Measurements from ENCODE around the gene ZNF263. TPM values are rescaled to one million over a fixed set of nuclear protein-coding genes. Genes with fewer than 3 reads are reported as not detected.
A peak's percentile ranks its signal among the peaks of the same experiment; 100 is the strongest.

ZNF263 gene
- total and polyA plus RNA-seq, 12 donors: 18.5 to 84.0 (median 31.6) TPM

DNA sequence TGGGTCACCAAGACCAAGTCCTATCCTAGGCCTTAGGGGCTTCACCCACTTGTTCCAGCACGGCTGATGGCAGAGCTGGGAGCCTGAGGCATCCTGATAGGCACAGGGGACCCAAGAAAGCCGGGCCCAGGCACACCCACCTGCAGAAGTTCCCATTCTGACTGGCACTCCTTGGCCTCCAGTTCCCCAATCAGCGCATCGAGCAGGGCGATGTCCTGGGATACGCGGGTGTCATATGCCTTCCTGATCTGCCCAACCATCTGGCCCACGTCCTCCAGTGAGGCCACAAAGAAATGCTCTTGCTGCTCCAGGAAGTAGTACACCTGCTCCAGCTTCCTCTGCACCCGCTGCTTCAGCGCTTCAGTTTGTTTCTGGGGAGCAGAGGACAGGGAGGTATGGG lies 36.4 kb upstream of the ZNF263 start:
- intact Hi-C loops (cut with DNase I): no loop called here
- no peaks in the 10 kb centered on the region for H3K9me3 ChIP-seq (replicated peaks in 1 of 3)
- peak in 1 of 7 donors; percentile 3 for DNase-seq
- TF ChIP-seq POLR2A (IDR thresholded peaks at IDR 0.05) (no peak), CTCF (IDR thresholded peaks at IDR 0.05) (no peak)
- no peak overlapping the region for H3K4me3 ChIP-seq
- peaks cover 4% of the 10 kb centered on the region for H3K27me3 ChIP-seq
- no peaks in the 10 kb centered on the region for H3K4me1 ChIP-seq (replicated peaks in 1 of 2)
- WGBS, 4 donors: 70 to 87% (median 84%) methylated on average over 3 to 10 of the region's 10 CpGs
- H3K36me3 ChIP-seq (replicated peaks in 1 of 2): no peaks in the 10 kb centered on the region
- no peak overlapping the region for H3K27ac ChIP-seq

- Histone ChIP-seq H3K36me3 (replicated peaks in 1 of 2) (no peaks in the 10 kb centered on the region), H3K4me1 (replicated peaks in 1 of 2) (no peaks in the 10 kb centered on the region), H3K9me3 (replicated peaks in 1 of 3) (no peaks in the 10 kb centered on the region), H3K4me3 (no peak overlapping the region), H3K27ac (no peak overlapping the region), H3K27me3 (peaks cover 4% of the 10 kb centered on the region)
- intact Hi-C loops (cut with DNase I): no loop called here
- peak in 1 of 7 donors; percentile 12 for DNase-seq
- 68 to 87% (median 71%) methylated on average over 5 of the region's 5 CpGs for WGBS, 4 donors
- TF ChIP-seq CTCF (IDR thresholded peaks at IDR 0.05): no peak
- no peak for TF ChIP-seq POLR2A (IDR thresholded peaks at IDR 0.05)
These were observed 34.7 kb upstream of the ZNF263 start for GRCh38 chr16:3248596-3248995.

DNA sequence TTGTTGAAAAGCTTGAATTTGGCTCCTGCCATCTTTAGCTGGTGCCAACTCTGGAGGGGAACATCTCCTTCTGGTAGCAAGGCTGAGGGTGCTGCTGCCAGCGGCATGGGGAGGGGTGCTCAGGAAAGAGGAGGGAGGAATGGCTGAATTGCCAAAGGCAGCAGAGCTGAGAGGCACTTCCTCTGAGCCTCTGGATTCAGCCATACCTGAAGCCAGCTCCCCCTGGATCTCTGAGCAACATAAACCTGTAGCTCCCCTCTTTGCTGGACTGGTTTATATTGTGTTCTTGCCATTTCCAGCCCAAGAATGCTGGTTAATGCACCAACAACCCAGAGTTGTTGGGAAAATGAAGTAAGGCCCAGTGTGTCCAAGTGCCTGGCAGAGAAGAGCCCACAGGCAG lies 34.3 kb upstream of the ZNF263 start:
- intact Hi-C loops (cut with DNase I): no loop called here

DNA sequence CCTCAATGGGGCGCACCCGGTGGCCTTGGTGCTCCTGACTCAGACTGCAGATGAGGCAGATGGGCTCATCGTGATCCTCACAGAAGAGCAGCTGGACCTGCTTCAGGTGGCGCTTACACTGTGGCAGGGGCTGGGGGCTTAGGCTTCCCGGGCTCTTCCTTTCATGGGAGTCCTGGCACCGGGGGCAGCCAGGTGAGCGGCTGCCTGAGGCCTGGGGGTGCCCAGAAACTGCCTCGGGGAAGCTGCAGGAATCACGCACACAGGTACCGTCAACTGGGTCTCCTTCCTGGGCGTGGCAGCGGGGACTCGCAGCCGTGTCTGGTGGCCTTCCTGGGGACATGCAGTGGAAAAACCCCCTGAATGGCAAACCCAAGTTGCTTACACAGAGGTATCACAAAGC lies 33.8 kb upstream of the ZNF263 start:
- intact Hi-C loops (cut with DNase I): no loop called here
- WGBS, 4 donors: 82 to 92% (median 83%) methylated on average over 9 to 14 of the region's 14 CpGs
- Histone ChIP-seq H3K36me3 (replicated peaks in 1 of 2) (no peaks in the 10 kb centered on the region), H3K27me3 (peaks cover 4% of the 10 kb centered on the region), H3K4me3 (no peak overlapping the region), H3K27ac (no peak overlapping the region), H3K4me1 (replicated peaks in 1 of 2) (no peaks in the 10 kb centered on the region), H3K9me3 (replicated peaks in 1 of 3) (no peaks in the 10 kb centered on the region)
- TF ChIP-seq CTCF (IDR thresholded peaks at IDR 0.05): no peak
- TF ChIP-seq POLR2A (IDR thresholded peaks at IDR 0.05): no peak
- DNase-seq: no peak

More for the DNA sequence above, 34.3 kb upstream of the ZNF263 start:
- Histone ChIP-seq H3K4me3 (no peak overlapping the region), H3K9me3 (replicated peaks in 1 of 3) (no peaks in the 10 kb centered on the region), H3K27ac (no peak overlapping the region), H3K36me3 (replicated peaks in 1 of 2) (no peaks in the 10 kb centered on the region), H3K4me1 (replicated peaks in 1 of 2) (no peaks in the 10 kb centered on the region), H3K27me3 (peaks cover 4% of the 10 kb centered on the region)
- WGBS, 4 donors: 55 to 76% (median 76%) methylated on average over 1 of the region's 1 CpG
- no peak for TF ChIP-seq POLR2A (IDR thresholded peaks at IDR 0.05)
- peak in 1 of 7 donors; percentile 10 for DNase-seq

DNA sequence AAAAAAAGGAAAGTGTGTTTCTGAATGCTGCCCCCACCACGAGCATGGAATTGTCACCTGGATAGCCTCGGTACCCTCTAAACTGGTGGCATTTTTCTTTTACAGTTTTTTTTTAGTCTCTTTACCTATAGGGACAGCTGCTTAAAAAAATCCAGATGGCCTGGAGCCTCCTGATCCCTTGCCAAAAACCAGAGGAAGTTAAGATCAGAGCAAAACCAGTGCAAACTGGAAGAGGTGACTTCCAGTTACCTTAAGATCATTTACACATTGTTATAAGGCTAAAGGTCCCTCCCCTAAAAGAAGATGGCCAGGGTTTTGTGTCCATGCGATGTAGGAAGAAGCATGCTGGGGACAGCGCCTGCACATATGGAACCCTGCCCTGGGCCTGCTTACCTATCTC lies 30.3 kb upstream of the ZNF263 start:
- Histone ChIP-seq H3K4me1 (replicated peaks in 1 of 2) (no peaks in the 10 kb centered on the region), H3K9me3 (replicated peaks in 1 of 3) (no peaks in the 10 kb centered on the region), H3K4me3 (no peak overlapping the region), H3K36me3 (replicated peaks in 1 of 2) (no peaks in the 10 kb centered on the region), H3K27me3 (peaks cover 7% of the 10 kb centered on the region), H3K27ac (no peak overlapping the region)
- no peak for TF ChIP-seq POLR2A (IDR thresholded peaks at IDR 0.05)
- TF ChIP-seq CTCF (IDR thresholded peaks at IDR 0.05): no peak
- intact Hi-C loops (cut with DNase I): no loop called here
- no peak for DNase-seq
- WGBS, 4 donors: 73 to 84% (median 81%) methylated on average over 4 of the region's 4 CpGs
